ENCODE results near the gene GOLGA6L10.

The GOLGA6L10 gene

DNA sequence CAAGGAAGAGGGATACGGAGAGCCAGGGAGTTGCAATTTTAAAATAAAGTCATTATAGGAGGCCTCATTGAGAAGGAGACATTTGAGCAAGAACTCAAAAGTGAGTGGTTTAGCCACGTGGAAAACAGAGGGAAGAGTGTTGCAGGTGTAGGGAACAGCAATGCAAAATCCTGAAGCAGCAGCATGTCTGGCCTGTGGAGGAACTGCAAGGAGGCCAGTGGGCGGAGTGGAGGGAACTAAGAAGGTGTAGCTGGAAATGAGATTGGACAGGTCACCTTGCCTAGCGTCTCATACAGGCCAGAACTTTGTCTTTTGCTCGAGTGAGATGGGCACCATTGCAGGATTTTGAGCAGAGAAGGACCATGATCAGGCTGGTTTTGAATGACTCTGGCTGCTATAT, 51.7 kb downstream of the GOLGA6L10 start:
- DNase-seq (ENCODE audit: extremely low spot score): no peak
- TF ChIP-seq, protein P1, sequence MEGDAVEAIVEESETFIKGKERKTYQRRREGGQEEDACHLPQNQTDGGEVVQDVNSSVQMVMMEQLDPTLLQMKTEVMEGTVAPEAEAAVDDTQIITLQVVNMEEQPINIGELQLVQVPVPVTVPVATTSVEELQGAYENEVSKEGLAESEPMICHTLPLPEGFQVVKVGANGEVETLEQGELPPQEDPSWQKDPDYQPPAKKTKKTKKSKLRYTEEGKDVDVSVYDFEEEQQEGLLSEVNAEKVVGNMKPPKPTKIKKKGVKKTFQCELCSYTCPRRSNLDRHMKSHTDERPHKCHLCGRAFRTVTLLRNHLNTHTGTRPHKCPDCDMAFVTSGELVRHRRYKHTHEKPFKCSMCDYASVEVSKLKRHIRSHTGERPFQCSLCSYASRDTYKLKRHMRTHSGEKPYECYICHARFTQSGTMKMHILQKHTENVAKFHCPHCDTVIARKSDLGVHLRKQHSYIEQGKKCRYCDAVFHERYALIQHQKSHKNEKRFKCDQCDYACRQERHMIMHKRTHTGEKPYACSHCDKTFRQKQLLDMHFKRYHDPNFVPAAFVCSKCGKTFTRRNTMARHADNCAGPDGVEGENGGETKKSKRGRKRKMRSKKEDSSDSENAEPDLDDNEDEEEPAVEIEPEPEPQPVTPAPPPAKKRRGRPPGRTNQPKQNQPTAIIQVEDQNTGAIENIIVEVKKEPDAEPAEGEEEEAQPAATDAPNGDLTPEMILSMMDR (IDR thresholded peaks at IDR 0.05; ENCODE audit: control extremely low read depth, extremely low read depth, low read depth, missing control alignments): no peak
- ChIA-PET POLR2A (no interaction called here), CTCF (interaction anchor here (1.4 kb wide), 1 partner anchor 10 kb away, joined by 3 read pairs; no protein-coding TSS in a partner anchor)

DNA sequence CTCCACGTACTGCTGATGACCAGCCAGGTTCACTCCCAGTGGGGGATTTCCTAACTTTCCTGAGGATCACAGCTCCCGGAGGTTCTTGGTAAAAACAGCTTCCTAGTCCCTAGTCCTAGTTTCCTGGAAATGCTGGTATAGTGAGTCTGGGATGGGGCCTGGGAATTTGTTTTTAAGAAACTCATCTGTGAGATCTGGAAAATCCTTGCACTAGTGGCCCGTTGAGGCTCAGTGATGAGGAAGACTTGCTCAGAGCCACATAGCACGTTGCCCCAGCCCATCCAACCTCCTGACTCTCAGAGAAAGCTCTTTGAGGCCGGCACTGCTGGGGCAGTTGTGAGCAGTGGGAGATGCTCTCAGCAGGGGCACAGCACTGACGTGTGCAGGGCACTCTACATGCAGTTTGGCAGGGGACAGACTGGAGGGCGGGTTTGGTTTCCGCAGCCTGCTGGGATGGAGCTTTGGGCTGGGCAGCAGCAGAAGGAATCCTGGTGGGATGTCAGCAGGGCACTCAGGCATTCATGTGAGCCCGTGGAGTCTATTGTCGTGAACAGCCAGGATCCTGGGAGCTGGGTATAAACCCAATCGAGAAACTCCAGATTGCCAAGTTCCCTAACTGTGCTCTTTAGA, 55.1 kb downstream of the GOLGA6L10 start:
- TF ChIP-seq, protein P1 (IDR thresholded peaks at IDR 0.05; ENCODE audit: control extremely low read depth, extremely low read depth, low read depth, missing control alignments): no peak
- POLR2A ChIA-PET: no interaction called here
- no peak for DNase-seq (ENCODE audit: extremely low spot score)
- CTCF ChIA-PET: no interaction called here

GRCh38 chr15:82292271-82292670, 57.0 kb downstream of the GOLGA6L10 start:
- ChIA-PET CTCF (no interaction called here), POLR2A (no interaction called here)
- no peak for DNase-seq (ENCODE audit: extremely low spot score)
- TF ChIP-seq, protein P1 (IDR thresholded peaks at IDR 0.05; ENCODE audit: control extremely low read depth, extremely low read depth, low read depth, missing control alignments): no peak

Data from GM10248 (cell line).